Gastroesophageal sphincter (tissue), 3 donors: Measurements from ENCODE around the gene CYB5R4.

ENCODE experiments used
- CTCF ChIP-seq, 4 experiments: fragments of 200-600 bp in 2 of 4; fragments of 450-650 bp in 2 of 4; sonication (generic) in 1 of 4; IDR thresholded peaks; one replicate each; pipeline ENCODE4 v1.5.1; 2017 to 2019; ENCODE audit warnings: antibody characterized with exemption in 4 of 4, mild to moderate bottlenecking in 2 of 4, moderate library complexity in 2 of 4
- EP300 ChIP-seq: sonication (generic); formaldehyde crosslinking; IDR thresholded peaks from one replicate; pipeline ENCODE4 v1.6.1; 2017; ENCODE audit warnings: antibody characterized with exemption, mild to moderate bottlenecking
- POLR2A ChIP-seq, 2 donors: fragments of 450-650 bp; IDR thresholded peaks; one replicate each; pipeline ENCODE4 v1.6.1; 2017; ENCODE audit warnings: antibody characterized with exemption in 2 of 2, mild to moderate bottlenecking in 2 of 2, moderate library complexity in 1 of 2
- POLR2AphosphoS5 ChIP-seq: sonication (generic); formaldehyde crosslinking; IDR thresholded peaks from one replicate; pipeline ENCODE4 v1.6.1; 2017; ENCODE audit warnings: antibody characterized with exemption

GRCh38 chr6:83852528-83853177 lies 6.8 kb upstream of the CYB5R4 start:
- no peak for TF ChIP-seq POLR2AphosphoS5
- TF ChIP-seq POLR2A (IDR thresholded peaks at IDR 0.05), result no peak
- TF ChIP-seq CTCF (IDR thresholded peaks at IDR 0.05), result no peak
- no peak for TF ChIP-seq EP300
